GM12878 (cell line): Measurements from ENCODE around the gene BRI3BP. TPM values are rescaled to one million over a fixed set of nuclear protein-coding genes. Genes with fewer than 3 reads are reported as not detected.

Source experiments
- ATAC-seq: fragments of 200-7000 bp; cut with Tn5 transposase; 3 replicates; pipeline ENCODE4 v1.9.1; 2020; ENCODE audit warnings: mild to moderate bottlenecking, moderate library complexity
- BruUV-seq: library from RNA; stranded (reverse); fragments of 400-500 nt; replicated peaks from 2 replicates; lab custom pipeline; 2021; lab: Mats Ljungman, UMichigan
- CTCF ChIA-PET: fragments of 300-600 bp; sonication (Branson Sonifier 250); formaldehyde crosslinking; extraction: SDS; loops from one replicate; lab custom pipeline; 2021; ENCODE audit warnings: inconsistent platforms; lab: Yijun Ruan, JAX
- POLR2A ChIA-PET: fragments of 350-600 bp; formaldehyde crosslinking; extraction: SDS; loops from one replicate; lab custom pipeline; 2021; ENCODE audit warnings: inconsistent platforms; lab: Charles Lee
- RAD21 ChIA-PET: fragments of 300-600 bp; sonication (Branson Sonifier 250); formaldehyde crosslinking; loops from one replicate; lab custom pipeline; 2023; ENCODE audit warnings: antibody characterized with exemption; ENCODE audit not compliant: unreplicated experiment; lab: Charles Lee
- SMC1A ChIA-PET: fragments of 300-600 bp; sonication (Branson Sonifier 250); formaldehyde crosslinking; loops from one replicate; lab custom pipeline; 2023; ENCODE audit not compliant: unreplicated experiment, uncharacterized antibody; lab: Charles Lee
- DNase-seq: peaks from one replicate; pipeline ENCODE4 v3.0.0-alpha.2; 2011; ENCODE audit warnings: low read depth, low spot score
- FAIRE-seq: peaks from 3 replicates; lab custom pipeline; 2011; peaks lifted over from hg19 to GRCh38; lab: Jason Lieb, UNC
- H2AFZ ChIP-seq: 2 replicates; pipeline ENCODE4 v1.6.0; 2011; ENCODE audit warnings: low read depth, low read length, control low read depth; ENCODE audit not compliant: control insufficient read depth
- H3K27ac ChIP-seq: 2 replicates; pipeline ENCODE4 v1.5.1; 2011; ENCODE audit warnings: control low read depth; ENCODE audit not compliant: control insufficient read depth, insufficient read depth
- H3K27me3 ChIP-seq, 2 experiments: replicated peaks in 1 of 2; 2 replicates each; pipeline versions ENCODE4 v1.6.0 to v1.6.1; 2011; ENCODE audit warnings: low read length in 1 of 2; ENCODE audit not compliant: control insufficient read depth in 2 of 2, insufficient read depth in 2 of 2
- H3K36me3 ChIP-seq, 2 experiments: 2 replicates each; pipeline ENCODE4 v1.5.1; 2011; ENCODE audit warnings: low read length in 1 of 2; ENCODE audit not compliant: control insufficient read depth in 2 of 2, insufficient read depth in 2 of 2
- H3K4me1 ChIP-seq: 2 replicates; pipeline ENCODE4 v1.6.1; 2011; ENCODE audit warnings: mild to moderate bottlenecking, low read length, moderate library complexity, mixed read lengths; ENCODE audit not compliant: control insufficient read depth, insufficient read depth
- H3K4me2 ChIP-seq: 2 replicates; pipeline ENCODE4 v1.6.0; 2011; ENCODE audit warnings: control low read depth; ENCODE audit not compliant: control insufficient read depth, insufficient read depth
- H3K4me3 ChIP-seq: fragments of 200-600 bp; sonication (generic); 2 replicates; pipeline ENCODE4 v1.5.1; 2016
- H3K79me2 ChIP-seq: 2 replicates; pipeline ENCODE4 v1.6.0; 2011; ENCODE audit warnings: low read length; ENCODE audit not compliant: control insufficient read depth, insufficient read depth
- H3K9ac ChIP-seq: 2 replicates; pipeline ENCODE4 v1.8.0; 2011; ENCODE audit warnings: low read length, control low read depth, mixed read lengths; ENCODE audit not compliant: control insufficient read depth, insufficient read depth
- H3K9me3 ChIP-seq: replicated peaks from 3 replicates; pipeline ENCODE4 v1.5.1; 2011; ENCODE audit warnings: mild to moderate bottlenecking, low read length; ENCODE audit not compliant: control insufficient read depth, insufficient read depth
- H4K20me1 ChIP-seq: 2 replicates; pipeline ENCODE4 v1.6.0; 2011; ENCODE audit not compliant: control insufficient read depth, insufficient read depth
- BHLHE40 ChIP-seq, 2 experiments: fragments of 450-650 bp in 1 of 2; IDR thresholded peaks; 2 replicates each; pipeline ENCODE4 v1.6.1; 2011 to 2017; ENCODE audit warnings: low read depth in 2 of 2, borderline replicate concordance in 1 of 2, improper control_type of control experiment in 1 of 2, low read length in 1 of 2, mild to moderate bottlenecking in 1 of 2
- CEBPB ChIP-seq, 2 experiments: fragments of 150-350 bp in 1 of 2; IDR thresholded peaks; 2 replicates each; pipeline ENCODE4 v1.6.1; 2012 to 2014; ENCODE audit warnings: low read depth in 2 of 2, low read length in 2 of 2, borderline replicate concordance in 1 of 2, inconsistent platforms in 1 of 2
- CHD1 ChIP-seq: IDR thresholded peaks from 2 replicates; pipeline ENCODE4 v1.6.1; 2012; ENCODE audit warnings: low read depth, low read length, improper control_type of control experiment
- CREM ChIP-seq: IDR thresholded peaks from 2 replicates; pipeline ENCODE4 v1.6.1; 2014; ENCODE audit warnings: antibody characterized with exemption, low read depth
- CTCF ChIP-seq, 3 experiments: IDR thresholded peaks in 2 of 3; conservative IDR thresholded peaks in 1 of 3; 2 replicates each; pipeline ENCODE4 v1.5.1; 2011; ENCODE audit warnings: low read depth in 3 of 3, low read length in 3 of 3, mild to moderate bottlenecking in 3 of 3, control low read depth in 2 of 3, moderate library complexity in 2 of 3, inconsistent platforms in 1 of 3, mixed read lengths in 1 of 3; ENCODE audit not compliant: control insufficient read depth in 2 of 3, insufficient read depth in 1 of 3; ENCODE audit errors: extremely low read depth in 1 of 3
- EGR1 ChIP-seq, 2 experiments: IDR thresholded peaks; 1 replicate in 1 of 2; 2 replicates in 1 of 2; pipeline ENCODE4 v1.6.1; 2011 to 2012; ENCODE audit warnings: low read depth in 2 of 2, low read length in 2 of 2, borderline replicate concordance in 1 of 2, mild to moderate bottlenecking in 1 of 2, moderate library complexity in 1 of 2
- EZH2 ChIP-seq: IDR thresholded peaks from 2 replicates; pipeline ENCODE4 v1.6.1; 2012; ENCODE audit warnings: low read depth, mild to moderate bottlenecking, control low read depth, inconsistent platforms, low read length, borderline replicate concordance; ENCODE audit not compliant: control insufficient read depth
- GABPA ChIP-seq: IDR thresholded peaks from 2 replicates; pipeline ENCODE4 v1.6.1; 2014; ENCODE audit warnings: antibody characterized with exemption, low read depth, mild to moderate bottlenecking, inconsistent platforms
- NFYB ChIP-seq: IDR thresholded peaks from 2 replicates; pipeline ENCODE4 v1.6.1; 2011; ENCODE audit warnings: low read depth, mild to moderate bottlenecking, low read length, improper control_type of control experiment, moderate library complexity; ENCODE audit not compliant: insufficient read depth
- NRF1 ChIP-seq: conservative IDR thresholded peaks from 2 replicates; pipeline ENCODE4 v1.6.1; 2011; ENCODE audit warnings: mild to moderate bottlenecking, low read depth, low read length, improper control_type of control experiment
- RAD21 ChIP-seq: IDR thresholded peaks from 2 replicates; pipeline ENCODE4 v1.6.1; 2011; ENCODE audit warnings: mild to moderate bottlenecking, low read depth, low read length, moderate library complexity; ENCODE audit not compliant: insufficient read depth
- SMAD1 ChIP-seq: fragments of 450-650 bp; IDR thresholded peaks from 2 replicates; pipeline ENCODE4 v1.6.1; 2018; ENCODE audit warnings: mild to moderate bottlenecking, low read depth; ENCODE audit not compliant: partially characterized antibody
- STAT1 ChIP-seq: fragments of 450-650 bp; conservative IDR thresholded peaks from 2 replicates; pipeline ENCODE4 v1.6.1; 2014; ENCODE audit warnings: antibody characterized with exemption, mild to moderate bottlenecking
- SUPT20H ChIP-seq: IDR thresholded peaks from 2 replicates; pipeline ENCODE4 v1.6.1; 2011; ENCODE audit warnings: low read depth, mild to moderate bottlenecking, low read length, moderate library complexity, borderline replicate concordance; ENCODE audit not compliant: control insufficient read depth
- USF2 ChIP-seq: IDR thresholded peaks from 2 replicates; pipeline ENCODE4 v1.6.1; 2011; ENCODE audit warnings: low read depth, low read length, improper control_type of control experiment, borderline replicate concordance
- YBX1 ChIP-seq: fragments of 450-650 bp; IDR thresholded peaks from 2 replicates; pipeline ENCODE4 v1.6.1; 2016; ENCODE audit warnings: antibody characterized with exemption
- WGBS: methylation state at CpG from one replicate; pipeline ENCODE4 v1.1.6; 2016; ENCODE audit warnings: low lambda C conversion rate; ENCODE audit not compliant: insufficient replicate concordance, insufficient coverage; ENCODE audit errors: missing lambda C conversion rate; 5-methylcytosine and 5-hydroxymethylcytosine counted together
- in situ Hi-C: fragments of 300-500 bp; cut with MboI; formaldehyde crosslinking; loops from 9 replicates; pipeline ENCODE4 v1.14.3; 2018; ENCODE audit warnings: mixed read lengths
- intact Hi-C: fragments of 100-400 bp; cut with micrococcal nuclease; formaldehyde crosslinking; loops from one replicate; pipeline ENCODE4 v1.14.2; 2022; ENCODE audit not compliant: unreplicated experiment
- polyA plus RNA-seq, 11 experiments: library from polyadenylated mRNA; depleted of rRNA in 4 of 11; unstranded in 6 of 11; stranded (reverse) in 5 of 11; fragments of >200 nt; fragmentation: Nextera tagmentation in 4 of 11; fragmentation: Illumina TruSeq in 1 of 11; extraction: Ambion mirVana in 4 of 11; extraction: Trizol in 1 of 11; gene quantifications; 1 replicate in 1 of 11; 2 replicates in 10 of 11; pipeline versions ENCODE4 v1.2.1 to v1.2.3, GENCODE V29; 2011 to 2016; ENCODE audit warnings: inconsistent platforms in 2 of 11, missing spikeins in 2 of 11, low read depth in 1 of 11
- total RNA-seq, 4 experiments: library from RNA; depleted of rRNA in 3 of 4; stranded (reverse); fragments of >200 nt in 3 of 4; fragmentation: Illumina TruSeq in 1 of 4; extraction: Trizol in 1 of 4; gene quantifications; 2 replicates each; pipeline versions ENCODE4 v1.2.1 to v1.2.3, GENCODE V29; 2013 to 2021

The BRI3BP gene
- total and polyA plus RNA-seq, 10 of the 15 experiments (the other 5 are each of a cell fraction or from before 2014, with no cell fraction given): 11.5 to 37.0 (median 28.5) TPM

- BruUV-seq: no TSS peak
- FAIRE-seq: no peak
These were observed 31.6 kb downstream of the BRI3BP start for GRCh38 chr12:125024949-125025563.

More at GRCh38 chr12:125024949-125025563, 31.6 kb downstream of the BRI3BP start:
- H4K20me1 ChIP-seq: no peaks in the 10 kb centered on the region
- ATAC-seq (no peak), DNase-seq (no peak)
- H3K79me2 ChIP-seq: no peaks in the 10 kb centered on the region
- ChIA-PET CTCF (no interaction called here), RAD21 (no interaction called here), SMC1A (interaction anchor here (0.6 kb wide), 1 partner anchor 19 kb away, joined by 5 read pairs; no protein-coding TSS in a partner anchor), POLR2A (no interaction called here)
- no peak overlapping the region for H3K9ac ChIP-seq
- in situ Hi-C loops: no loop called here
- no peaks in the 10 kb centered on the region for H3K27me3 ChIP-seq
- 95% methylated on average over 38 of the region's 43 CpGs for WGBS
- TF ChIP-seq SUPT20H (no peak), CHD1 (no peak), EGR1 (IDR thresholded peaks at IDR 0.05; ENCODE audit: borderline replicate concordance in 1 of 2, low read depth in 2 of 2, low read length in 2 of 2) (no peak), NFYB (no peak), SMAD1 (no peak), STAT1 (no peak), EZH2 (no peak), CEBPB (IDR thresholded peaks at IDR 0.05; ENCODE audit: borderline replicate concordance in 1 of 2, low read depth in 2 of 2, low read length in 2 of 2) (no peak), CTCF (IDR thresholded peaks at IDR 0.05 in 2 of 3, conservative IDR thresholded peaks at IDR 0.05 in 1 of 3; ENCODE audit: control insufficient read depth in 2 of 3, extremely low read depth in 1 of 3, insufficient read depth in 1 of 3, low read depth in 3 of 3, low read length in 3 of 3) (no peak), CREM (no peak), USF2 (no peak), NRF1 (no peak), BHLHE40 (IDR thresholded peaks at IDR 0.05; ENCODE audit: borderline replicate concordance in 1 of 2, low read depth in 2 of 2, low read length in 1 of 2) (no peak), YBX1 (no peak), RAD21 (no peak), GABPA (no peak)
- H3K4me2 ChIP-seq: no peak overlapping the region
- intact Hi-C loops: no loop called here
- H3K4me3 ChIP-seq: no peak overlapping the region
- H3K4me1 ChIP-seq: no peaks in the 10 kb centered on the region
- no peaks in the 10 kb centered on the region for H3K9me3 ChIP-seq
- no peak overlapping the region for H3K27ac ChIP-seq
- H3K36me3 ChIP-seq: peaks cover 10 to 23% of the 10 kb centered on the region in 2 experiments
- no peak overlapping the region for H2AFZ ChIP-seq
